MM.1S (cell line): ENCODE data around the gene UBASH3A.

Experiments used
- DNase-seq: peaks from one replicate; pipeline ENCODE4 v3.0.0-alpha.2; 2015
- H2AFZ ChIP-seq: fragments of 300-600 bp; sonication (generic); 2 replicates; pipeline ENCODE4 v1.6.0; 2016; ENCODE audit warnings: antibody characterized with exemption, low read length
- H3F3A ChIP-seq: fragments of 300-600 bp; sonication (generic); 2 replicates; pipeline ENCODE4 v1.6.1; 2016; ENCODE audit warnings: mild to moderate bottlenecking, antibody characterized with exemption, low read length, moderate library complexity, mixed read lengths; ENCODE audit not compliant: insufficient read depth
- H3K27ac ChIP-seq: fragments of 300-600 bp; sonication (generic); 2 replicates; pipeline ENCODE4 v1.5.1; 2016; ENCODE audit warnings: mild to moderate bottlenecking, low read length
- H3K27me3 ChIP-seq: fragments of 300-600 bp; sonication (generic); replicated peaks from 2 replicates; pipeline ENCODE4 v1.6.0; 2016; ENCODE audit warnings: low read length; ENCODE audit not compliant: insufficient read depth
- H3K36me3 ChIP-seq: fragments of 300-600 bp; sonication (generic); replicated peaks from 2 replicates; pipeline ENCODE4 v1.6.1; 2016; ENCODE audit warnings: mild to moderate bottlenecking, low read length, mixed read lengths; ENCODE audit not compliant: insufficient read depth
- H3K4me1 ChIP-seq: fragments of 300-600 bp; sonication (generic); 2 replicates; pipeline ENCODE4 v1.6.1; 2016; ENCODE audit warnings: low read length, mixed read lengths
- H3K4me2 ChIP-seq: fragments of 300-600 bp; sonication (generic); 2 replicates; pipeline ENCODE4 v1.6.0; 2016; ENCODE audit warnings: low read depth, low read length
- H3K4me3 ChIP-seq: fragments of 300-600 bp; sonication (generic); 2 replicates; pipeline ENCODE4 v1.5.1; 2016; ENCODE audit warnings: low read length, mixed read lengths
- H3K79me2 ChIP-seq: fragments of 300-600 bp; sonication (generic); 2 replicates; pipeline ENCODE4 v1.6.1; 2016; ENCODE audit warnings: mixed run types, low read length, mixed read lengths
- H3K9ac ChIP-seq: fragments of 300-600 bp; sonication (generic); 2 replicates; pipeline ENCODE4 v1.6.1; 2016; ENCODE audit warnings: low read length, mixed read lengths
- H3K9me2 ChIP-seq: fragments of 300-600 bp; sonication (generic); replicated peaks from 2 replicates; pipeline ENCODE4 v1.6.1; 2016; ENCODE audit warnings: mild to moderate bottlenecking, low read length, mixed read lengths; ENCODE audit not compliant: insufficient read depth
- H3K9me3 ChIP-seq: fragments of 300-600 bp; sonication (generic); replicated peaks from 2 replicates; pipeline ENCODE4 v1.6.1; 2016; ENCODE audit warnings: mild to moderate bottlenecking, low read length, mixed read lengths; ENCODE audit not compliant: insufficient read depth
- H4K20me1 ChIP-seq: fragments of 300-600 bp; sonication (generic); 2 replicates; pipeline ENCODE4 v1.6.1; 2016; ENCODE audit warnings: mild to moderate bottlenecking, low read length, moderate library complexity, mixed read lengths; ENCODE audit not compliant: insufficient read depth
- CTCF ChIP-seq: fragments of 300-600 bp; sonication (generic); IDR thresholded peaks from 2 replicates; pipeline ENCODE4 v1.5.1; 2016; ENCODE audit warnings: antibody characterized with exemption, low read length, mixed read lengths
- EZH2 ChIP-seq: fragments of 300-600 bp; sonication (generic); optimal IDR thresholded peaks from 2 replicates; pipeline ENCODE3; 2017; ENCODE audit warnings: low read depth, mild to moderate bottlenecking, antibody characterized with exemption, low read length, mixed read lengths
- EZH2phosphoT487 ChIP-seq: fragments of 300-600 bp; sonication (generic); IDR thresholded peaks from 2 replicates; pipeline ENCODE4 v1.6.1; 2018; ENCODE audit warnings: antibody characterized with exemption, low read length

UBASH3A gene

GRCh38 chr21:42414928-42415769 lies 11.4 kb downstream of the UBASH3A start:
- H2AFZ ChIP-seq, result no peak overlapping the region
- no peak for DNase-seq
- no peak overlapping the region for H3K9ac ChIP-seq
- no peaks in the 10 kb centered on the region for H3K9me2 ChIP-seq
- no peaks in the 10 kb centered on the region for H3K79me2 ChIP-seq
- H3K27ac ChIP-seq, result no peak overlapping the region
- H3K9me3 ChIP-seq, result no peaks in the 10 kb centered on the region
- H3K4me1 ChIP-seq, result peaks cover 4% of the 10 kb centered on the region; the same call in 1 of the 2 replicates
- no peaks in the 10 kb centered on the region for H3K36me3 ChIP-seq
- H3K4me3 ChIP-seq, result no peak overlapping the region
- H4K20me1 ChIP-seq, result no peaks in the 10 kb centered on the region
- H3K27me3 ChIP-seq, result peaks cover 94% of the 10 kb centered on the region
- H3F3A ChIP-seq, result no peaks in the 10 kb centered on the region
- no peak overlapping the region for H3K4me2 ChIP-seq
- TF ChIP-seq EZH2, result no peak
- no peak for TF ChIP-seq CTCF
- no peak for TF ChIP-seq EZH2phosphoT487

DNA sequence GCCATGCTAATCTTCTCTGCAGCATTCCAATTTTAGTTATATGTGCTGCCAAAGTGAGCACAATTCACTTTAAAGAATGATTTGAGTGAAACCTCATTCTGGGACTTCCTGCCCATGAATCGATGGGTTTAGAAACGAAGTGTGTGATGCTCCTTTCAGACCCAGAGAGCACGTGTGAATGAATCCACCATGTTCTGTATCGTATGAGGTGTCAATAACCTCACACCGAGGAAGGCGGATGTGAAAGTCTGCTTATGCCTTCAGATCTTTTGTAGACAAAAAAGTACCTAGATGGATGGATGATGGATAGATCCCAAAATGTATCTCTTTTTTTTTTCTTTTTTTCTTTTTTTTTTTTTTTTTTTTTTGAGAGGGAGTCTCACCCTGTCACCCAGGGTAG lies 13.8 kb downstream of the UBASH3A start:
- no peak for DNase-seq
- H2AFZ ChIP-seq, result no peak overlapping the region
- peaks cover 95% of the 10 kb centered on the region for H3K27me3 ChIP-seq

DNA sequence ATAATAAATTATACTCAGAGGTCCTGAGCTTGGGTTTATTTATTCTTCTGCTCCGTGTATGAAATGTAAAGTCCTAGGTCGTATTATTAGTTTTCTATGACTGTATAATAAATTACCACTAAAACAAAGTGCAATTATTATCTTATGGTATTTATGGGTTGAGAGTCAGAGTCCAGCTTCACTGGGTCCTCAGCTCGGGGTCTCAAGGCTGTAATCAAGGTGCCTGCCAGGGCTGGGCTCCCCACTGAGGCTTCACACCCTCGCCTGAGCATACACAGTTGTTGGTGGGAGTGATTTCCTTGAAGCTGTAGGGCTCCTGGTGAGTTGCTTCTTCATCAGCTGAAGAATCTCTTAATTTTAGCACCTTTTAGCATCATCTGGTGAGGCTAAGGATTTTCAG lies 15.2 kb downstream of the UBASH3A start:
- no peaks in the 10 kb centered on the region for H3K9me2 ChIP-seq
- H3K79me2 ChIP-seq, result no peaks in the 10 kb centered on the region
- no peak overlapping the region for H3K9ac ChIP-seq
- H3F3A ChIP-seq, result no peaks in the 10 kb centered on the region
- H3K36me3 ChIP-seq, result no peaks in the 10 kb centered on the region
- no peak for DNase-seq
- H3K27ac ChIP-seq, result no peak overlapping the region
- H3K4me1 ChIP-seq, result no peaks in the 10 kb centered on the region
- H2AFZ ChIP-seq, result no peak overlapping the region
- H3K9me3 ChIP-seq, result no peaks in the 10 kb centered on the region
- no peak overlapping the region for H3K4me2 ChIP-seq
- H3K4me3 ChIP-seq, result no peak overlapping the region
- peaks cover 95% of the 10 kb centered on the region for H3K27me3 ChIP-seq
- no peaks in the 10 kb centered on the region for H4K20me1 ChIP-seq
- TF ChIP-seq CTCF (no peak), EZH2 (no peak), EZH2phosphoT487 (no peak)

More for the DNA sequence above, 13.8 kb downstream of the UBASH3A start:
- H3K9ac ChIP-seq, result no peak overlapping the region
- no peaks in the 10 kb centered on the region for H4K20me1 ChIP-seq
- H3K79me2 ChIP-seq, result no peaks in the 10 kb centered on the region
- H3K4me3 ChIP-seq, result no peak overlapping the region
- no peaks in the 10 kb centered on the region for H3K36me3 ChIP-seq
- TF ChIP-seq EZH2, result no peak
- no peak for TF ChIP-seq CTCF
- no peak for TF ChIP-seq EZH2phosphoT487
- H3K4me1 ChIP-seq, result peaks cover 2% of the 10 kb centered on the region; the same call in 1 of the 2 replicates
- H3K9me3 ChIP-seq, result no peaks in the 10 kb centered on the region
- no peak overlapping the region for H3K4me2 ChIP-seq
- H3K27ac ChIP-seq, result no peak overlapping the region
- H3F3A ChIP-seq, result no peaks in the 10 kb centered on the region
- no peaks in the 10 kb centered on the region for H3K9me2 ChIP-seq
